H1 (cell line): Measurements from ENCODE around the gene ZNF316. TPM values are rescaled to one million over a fixed set of nuclear protein-coding genes. Genes with fewer than 3 reads are reported as not detected.
A peak's percentile ranks its signal among the peaks of the same experiment; 100 is the strongest.

ENCODE experiments used
- CTCF ChIA-PET: fragments of 300-600 bp; sonication (Branson Sonifier 250); formaldehyde crosslinking; loops from one replicate; lab custom pipeline; 2021; ENCODE audit not compliant: partially characterized antibody; lab: Charles Lee
- POLR2A ChIA-PET: fragments of 300-600 bp; sonication (Branson Sonifier 250); formaldehyde crosslinking; loops from one replicate; lab custom pipeline; 2021; ENCODE audit warnings: inconsistent platforms; ENCODE audit not compliant: partially characterized antibody; lab: Charles Lee
- DNase-seq, 2 experiments: peaks; one replicate each; pipeline versions ENCODE4 v3.0.0 to v3.0.0-alpha.2; 2010 to 2022; ENCODE audit warnings: low spot score in 2 of 2, low read depth in 1 of 2, mixed read lengths in 1 of 2
- FAIRE-seq: peaks from 2 replicates; lab custom pipeline; 2011; peaks lifted over from hg19 to GRCh38; lab: Jason Lieb, UNC
- H2AFZ ChIP-seq: 2 replicates; pipeline ENCODE4 v1.8.1; 2012; ENCODE audit warnings: low read length, inconsistent platforms
- H2AK5ac ChIP-seq: 2 replicates; pipeline ENCODE4 v1.6.1; 2013; ENCODE audit warnings: low read depth, low read length
- H2BK120ac ChIP-seq: replicated peaks from 2 replicates; pipeline ENCODE3; 2013; ENCODE audit warnings: low read depth, low read length, inconsistent platforms
- H2BK12ac ChIP-seq: 2 replicates; pipeline ENCODE4 v1.6.1; 2013; ENCODE audit warnings: low read depth, low read length
- H2BK15ac ChIP-seq: 2 replicates; pipeline ENCODE4 v1.6.1; 2013; ENCODE audit warnings: low read length
- H2BK20ac ChIP-seq: 2 replicates; pipeline ENCODE4 v1.6.1; 2013; ENCODE audit warnings: low read length
- H2BK5ac ChIP-seq: 2 replicates; pipeline ENCODE4 v1.6.1; 2013; ENCODE audit warnings: low read depth, low read length
- H3K14ac ChIP-seq: 2 replicates; pipeline ENCODE4 v1.6.1; 2013; ENCODE audit warnings: inconsistent platforms; ENCODE audit not compliant: insufficient read length
- H3K18ac ChIP-seq: 2 replicates; pipeline ENCODE4 v1.6.1; 2013; ENCODE audit warnings: low read length; ENCODE audit errors: extremely low read depth
- H3K23ac ChIP-seq: 2 replicates; pipeline ENCODE4 v1.6.1; 2013; ENCODE audit warnings: inconsistent platforms; ENCODE audit not compliant: insufficient read length
- H3K23me2 ChIP-seq: 2 replicates; pipeline ENCODE4 v1.6.1; 2013; ENCODE audit warnings: low read depth, low read length
- H3K27ac ChIP-seq: 2 replicates; pipeline ENCODE4 v1.6.1; 2011; ENCODE audit warnings: low read depth, low read length, inconsistent platforms
- H3K27me3 ChIP-seq, 4 experiments: replicated peaks in 1 of 4; 1 replicate in 1 of 4; 2 replicates in 3 of 4; pipeline versions ENCODE4 v1.6.1 to v1.8.1; 2011 to 2013; ENCODE audit warnings: low read length in 3 of 4, mild to moderate bottlenecking in 3 of 4, inconsistent platforms in 2 of 4, mixed read lengths in 2 of 4, moderate library complexity in 1 of 4; ENCODE audit not compliant: control insufficient read depth in 3 of 4, insufficient read depth in 3 of 4; ENCODE audit errors: extremely low read depth in 1 of 4
- H3K36me3 ChIP-seq, 4 experiments: 2 replicates each; pipeline versions ENCODE4 v1.6.1 to v1.8.1; 2011 to 2013; ENCODE audit warnings: mild to moderate bottlenecking in 4 of 4, low read length in 3 of 4, moderate library complexity in 2 of 4, control low read depth in 1 of 4, inconsistent platforms in 1 of 4; ENCODE audit not compliant: insufficient read depth in 4 of 4, control insufficient read depth in 2 of 4
- H3K4ac ChIP-seq: replicated peaks from 2 replicates; pipeline ENCODE3; 2013; ENCODE audit warnings: low read length, low read depth, mixed read lengths, inconsistent platforms; ENCODE audit not compliant: insufficient read length
- H3K4me1 ChIP-seq, 4 experiments: replicated peaks in 1 of 4; 1 replicate in 1 of 4; 2 replicates in 3 of 4; pipeline versions ENCODE4 v1.6.1 to v1.8.1; 2011 to 2013; ENCODE audit warnings: low read length in 3 of 4, inconsistent platforms in 2 of 4, mixed read lengths in 1 of 4; ENCODE audit not compliant: insufficient read depth in 4 of 4, control insufficient read depth in 3 of 4
- H3K4me2 ChIP-seq, 2 experiments: 2 replicates each; pipeline versions ENCODE4 v1.6.1 to v1.8.1; 2011 to 2013; ENCODE audit warnings: low read depth in 2 of 2, low read length in 2 of 2, control low read depth in 1 of 2, inconsistent platforms in 1 of 2, mild to moderate bottlenecking in 1 of 2; ENCODE audit not compliant: insufficient read depth in 1 of 2
- H3K4me3 ChIP-seq, 4 experiments: fragments of 200-600, 300-600 bp in 1 of 4; sonication (generic), shearing (Covaris generic), sonication (Bioruptor Twin) in 1 of 4; 2 replicates each; pipeline versions ENCODE4 v1.5.1 to v1.8.1; 2011 to 2016; ENCODE audit warnings: low read length in 4 of 4, low read depth in 3 of 4, control low read depth in 2 of 4, inconsistent platforms in 2 of 4, mild to moderate bottlenecking in 2 of 4, mixed read lengths in 1 of 4, moderate library complexity in 1 of 4; ENCODE audit not compliant: insufficient read depth in 2 of 4; ENCODE audit errors: extremely low read depth in 1 of 4
- H3K56ac ChIP-seq: replicated peaks from 2 replicates; pipeline ENCODE3; 2013; ENCODE audit warnings: low read depth, mild to moderate bottlenecking, mixed read lengths, low read length, inconsistent platforms; ENCODE audit not compliant: insufficient read length
- H3K79me1 ChIP-seq: 2 replicates; pipeline ENCODE4 v1.6.1; 2013; ENCODE audit warnings: low read depth, low read length, control low read depth
- H3K79me2 ChIP-seq, 2 experiments: 2 replicates each; pipeline versions ENCODE4 v1.6.1 to v1.8.1; 2012 to 2013; ENCODE audit warnings: low read length in 2 of 2, mild to moderate bottlenecking in 2 of 2, inconsistent platforms in 1 of 2; ENCODE audit not compliant: insufficient read depth in 2 of 2, control insufficient read depth in 1 of 2
- H3K9ac ChIP-seq, 4 experiments: replicated peaks in 1 of 4; 1 replicate in 1 of 4; 2 replicates in 3 of 4; pipeline versions ENCODE4 v1.6.1 to v1.8.1; 2011 to 2013; ENCODE audit warnings: low read depth in 3 of 4, low read length in 3 of 4, control low read depth in 2 of 4, mild to moderate bottlenecking in 2 of 4, moderate library complexity in 2 of 4, inconsistent platforms in 1 of 4; ENCODE audit errors: extremely low read depth in 1 of 4
- H3K9me3 ChIP-seq, 2 experiments: 2 replicates each; pipeline versions ENCODE4 v1.6.1 to v1.8.1; 2012 to 2013; ENCODE audit warnings: mild to moderate bottlenecking in 2 of 2, moderate library complexity in 2 of 2, control low read depth in 1 of 2, inconsistent platforms in 1 of 2, low read depth in 1 of 2, low read length in 1 of 2, mixed read lengths in 1 of 2; ENCODE audit not compliant: insufficient read depth in 2 of 2
- H4K20me1 ChIP-seq, 2 experiments: replicated peaks in 1 of 2; 2 replicates each; pipeline versions ENCODE3 to v1.8.1; 2011 to 2013; ENCODE audit warnings: inconsistent platforms in 2 of 2, low read length in 2 of 2, mild to moderate bottlenecking in 1 of 2; ENCODE audit not compliant: insufficient read depth in 2 of 2, control insufficient read depth in 1 of 2
- H4K5ac ChIP-seq: 2 replicates; pipeline ENCODE4 v1.6.1; 2013; ENCODE audit warnings: low read length, low read depth, mixed read lengths, inconsistent platforms; ENCODE audit not compliant: insufficient read length
- H4K8ac ChIP-seq: 2 replicates; pipeline ENCODE4 v1.8.0; 2013; ENCODE audit warnings: mild to moderate bottlenecking, moderate library complexity, low read length, inconsistent platforms; ENCODE audit not compliant: insufficient read depth; ENCODE audit errors: extremely low read depth
- H4K91ac ChIP-seq: replicated peaks from 2 replicates; pipeline ENCODE3; 2013; ENCODE audit warnings: low read length, mixed read lengths, inconsistent platforms; ENCODE audit not compliant: insufficient read length
- BRCA1 ChIP-seq: IDR thresholded peaks from 2 replicates; pipeline ENCODE4 v1.6.1; 2012; ENCODE audit warnings: low read depth, low read length, improper control_type of control experiment
- EGR1 ChIP-seq: IDR thresholded peaks from 2 replicates; pipeline ENCODE4 v1.6.1; 2011; ENCODE audit warnings: low read depth, low read length, borderline replicate concordance
- GABPA ChIP-seq: IDR thresholded peaks from 2 replicates; pipeline ENCODE4 v1.6.1; 2011; ENCODE audit warnings: mild to moderate bottlenecking, low read length, moderate library complexity, borderline replicate concordance; ENCODE audit not compliant: insufficient read depth
- JUND ChIP-seq: IDR thresholded peaks from 2 replicates; pipeline ENCODE4 v1.6.1; 2011; ENCODE audit warnings: mild to moderate bottlenecking, improper control_type of control experiment, low read length
- RXRA ChIP-seq: IDR thresholded peaks from 2 replicates; pipeline ENCODE4 v1.6.1; 2011; ENCODE audit warnings: low read depth, mild to moderate bottlenecking, low read length, moderate library complexity; ENCODE audit not compliant: insufficient read depth
- SIRT6 ChIP-seq: IDR thresholded peaks from one replicate; pipeline ENCODE4 v1.7.1; 2012; ENCODE audit warnings: low read length, inconsistent platforms
- WGBS, 2 experiments: shearing (Covaris generic) in 1 of 2; methylation state at CpG; one replicate each; pipeline versions ENCODE4 v1.1.6 to v1.1.7; 2013 to 2015; ENCODE audit warnings: low lambda C conversion rate in 2 of 2, mixed read lengths in 2 of 2, inconsistent platforms in 1 of 2, low coverage in 1 of 2, missing lambda C conversion rate in 1 of 2; ENCODE audit not compliant: insufficient replicate concordance in 2 of 2, insufficient coverage in 1 of 2, insufficient read length in 1 of 2; ENCODE audit errors: extremely low coverage in 1 of 2, missing lambda C conversion rate in 1 of 2; 5-methylcytosine and 5-hydroxymethylcytosine counted together
- polyA plus RNA-seq, 7 experiments: library from polyadenylated mRNA; depleted of rRNA in 3 of 7; stranded (reverse) in 5 of 7; unstranded in 2 of 7; fragments of >200 nt in 5 of 7; fragments of 200-250 nt in 2 of 7; gene quantifications; 1 replicate in 5 of 7; 2 replicates in 1 of 7; 4 replicates in 1 of 7; pipeline versions ENCODE4 v1.2.1 to v1.2.3, GENCODE V29; 2011 to 2013; ENCODE audit warnings: missing spikeins in 2 of 7, mixed read lengths in 2 of 7
- total RNA-seq: library from RNA; stranded (reverse); fragmentation: NEBNext Ultra II Directional; extraction: Animal tissue kit (Norgen Biotek cat#: 25700); gene quantifications from 2 replicates; pipeline ENCODE4 v1.2.1, GENCODE V29; 2021

ZNF316 gene
- total and polyA plus RNA-seq, 2 of the 8 experiments (the other 6 are each of a cell fraction or from before 2014, with no cell fraction given): 3.6 to 13.7 TPM

DNA sequence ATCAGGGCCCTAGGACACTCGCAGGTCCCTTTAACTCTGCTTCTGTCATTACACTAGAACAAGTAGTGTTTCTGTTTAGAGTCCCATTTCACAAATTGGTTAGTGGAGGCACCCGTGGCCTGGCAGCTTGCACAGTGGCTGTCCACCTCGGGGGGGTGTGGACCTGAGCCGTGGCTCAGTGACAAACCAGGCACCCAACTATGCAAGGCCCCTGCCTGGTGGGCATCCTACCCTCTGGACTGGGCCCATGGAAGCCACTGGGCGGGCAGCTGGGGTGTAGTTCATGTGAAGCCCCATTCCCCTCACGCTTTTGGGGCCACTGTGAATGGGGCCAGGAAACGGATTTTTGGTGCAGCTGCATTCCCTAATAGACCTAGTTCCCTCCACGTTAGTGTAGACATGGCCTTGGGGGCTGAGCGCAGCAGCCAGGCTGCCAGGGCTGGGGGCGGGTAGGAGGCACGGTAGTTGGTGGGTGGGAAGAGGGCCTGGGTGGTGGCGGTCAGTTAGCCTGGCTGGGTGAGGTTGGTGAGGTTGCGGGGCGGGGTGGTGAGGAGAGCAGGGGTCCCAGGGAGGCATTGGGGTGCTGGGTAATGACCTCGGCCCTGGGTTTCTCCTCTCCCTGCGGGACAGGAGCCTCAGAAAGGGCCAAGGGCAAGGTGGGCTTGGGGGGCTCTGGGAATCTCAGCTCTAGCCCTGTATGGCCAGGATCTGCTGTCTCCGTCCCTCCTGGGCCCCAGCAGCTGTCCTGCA, 18.7 kb downstream of the ZNF316 start:
- H3K14ac ChIP-seq: no peak overlapping the region
- H2BK20ac ChIP-seq: no peak overlapping the region
- no peak overlapping the region for H3K23ac ChIP-seq
- no peak overlapping the region for H3K4me2 ChIP-seq
- H2BK15ac ChIP-seq: no peak overlapping the region
- ChIA-PET CTCF (interaction anchor here (0.6 to 0.9 kb wide), 2 partner anchors 30 to 62 kb away, joined by 3 read pairs; no protein-coding TSS in a partner anchor), POLR2A (interaction anchor here (1.1 kb wide), 1 partner anchor 24 kb away, joined by 3 read pairs; no protein-coding TSS in a partner anchor)
- no peak overlapping the region for H3K18ac ChIP-seq
- no peaks in the 10 kb centered on the region for H3K79me2 ChIP-seq
- no peak overlapping the region for H3K9ac ChIP-seq
- TF ChIP-seq EGR1 (no peak), BRCA1 (no peak), GABPA (no peak), RXRA (no peak), SIRT6 (no peak), JUND (no peak)
- H3K27me3 ChIP-seq: no peaks in the 10 kb centered on the region
- WGBS, 2 experiments: 85% methylated on average over 14 of the region's 17 CpGs; no CpG with 5 or more reads in 1 of the 2 experiments
- no peaks in the 10 kb centered on the region for H3K79me1 ChIP-seq
- H2AK5ac ChIP-seq: no peak overlapping the region
- H3K9me3 ChIP-seq: no peaks in the 10 kb centered on the region; a peak in 1 of 4 replicates
- H4K5ac ChIP-seq: no peak overlapping the region
- no peak overlapping the region for H3K4me3 ChIP-seq
- H2BK5ac ChIP-seq: no peak overlapping the region
- no peak overlapping the region for H4K91ac ChIP-seq
- H3K4me1 ChIP-seq: peaks cover 0 to 6% (median under 1%) of the 10 kb centered on the region in 4 experiments; a peak in 4 of 7 replicates
- H3K36me3 ChIP-seq: peaks cover 0 to 30% (median 2%) of the 10 kb centered on the region in 4 experiments; a peak in 3 of 8 replicates
- H4K20me1 ChIP-seq: peaks cover 0 to 2% of the 10 kb centered on the region in 2 experiments
- no peak overlapping the region for H3K27ac ChIP-seq
- no peak overlapping the region for H2AFZ ChIP-seq
- H2BK12ac ChIP-seq: no peak overlapping the region
- FAIRE-seq: no peak
- DNase-seq: no peak
- no peaks in the 10 kb centered on the region for H3K23me2 ChIP-seq
- no peak overlapping the region for H3K4ac ChIP-seq
- H4K8ac ChIP-seq: peak overlapping the region; percentile 68; the same call in 1 of the 2 replicates
- H2BK120ac ChIP-seq: no peak overlapping the region
- H3K56ac ChIP-seq: no peak overlapping the region
